ENCODE data around the gene AKR1B1.

Gene AKR1B1

DNA sequence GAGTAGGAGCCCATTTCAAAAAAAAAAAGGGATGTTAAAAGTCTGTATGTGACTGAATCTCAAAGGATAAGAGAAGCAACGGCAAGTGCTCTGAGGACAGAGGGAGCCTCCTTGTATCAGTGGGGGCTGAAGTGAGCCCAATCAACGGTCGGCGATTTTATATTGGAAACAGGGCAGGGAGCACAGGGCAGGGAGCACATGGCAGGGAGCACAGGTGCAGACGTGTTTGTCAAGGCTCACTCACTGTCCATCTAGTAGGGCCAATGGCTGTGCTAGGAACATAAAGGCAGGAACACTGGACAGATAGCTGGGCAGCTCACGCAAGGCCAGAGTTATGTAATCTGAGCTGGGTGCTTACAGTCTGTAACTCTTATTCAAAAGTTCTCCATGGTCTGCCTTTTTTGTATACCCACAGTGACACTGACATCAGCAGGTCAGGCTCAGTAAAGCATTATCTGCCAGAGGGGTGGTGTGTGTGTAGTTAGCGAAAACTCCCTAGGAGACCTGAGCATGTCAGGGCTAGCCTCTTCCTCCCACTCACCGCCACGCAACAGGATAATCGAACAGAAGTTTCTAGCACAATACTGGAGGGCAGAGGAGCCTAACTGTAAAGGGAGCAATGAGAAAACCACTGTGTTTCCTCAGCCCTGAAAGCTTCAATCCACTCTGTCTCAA lies 15.4 kb downstream of the AKR1B1 start:
- no peak for DNase-seq

DNA sequence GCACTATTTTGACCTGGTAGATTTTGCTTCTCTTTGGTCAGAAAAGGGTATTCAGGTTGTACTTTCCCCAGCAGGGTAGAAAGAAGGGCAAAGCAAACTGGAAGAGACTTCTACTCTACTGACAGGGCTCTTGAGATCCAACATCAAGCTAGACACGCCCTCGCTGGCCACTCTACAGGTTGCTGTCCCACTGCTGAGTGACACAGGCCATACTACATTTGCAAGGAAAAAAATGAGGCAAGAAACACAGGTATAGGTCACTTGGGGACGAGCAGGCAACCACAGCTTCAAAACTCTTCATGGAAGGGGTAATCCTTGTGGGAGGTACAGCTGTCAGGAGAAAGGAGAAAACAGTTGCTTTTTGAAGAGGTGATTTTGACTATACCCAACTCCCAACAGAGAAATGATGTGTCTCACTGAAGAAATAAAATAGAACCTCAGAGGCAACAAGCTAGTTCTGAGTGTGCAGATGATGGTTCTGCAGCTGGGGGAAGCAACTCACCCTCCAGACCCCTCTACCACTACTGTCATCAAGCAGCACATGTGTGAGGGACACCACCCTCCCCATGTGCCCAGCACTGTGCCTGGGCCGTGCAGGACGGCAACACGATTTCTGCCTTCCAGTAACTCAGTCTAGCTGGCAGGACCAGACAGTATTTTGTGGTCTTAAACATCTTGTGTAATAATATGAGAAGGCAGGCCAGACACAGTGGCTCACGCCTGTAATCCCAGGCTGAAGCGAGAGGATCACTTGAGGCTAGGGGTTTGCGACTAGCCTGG lies 16.3 kb downstream of the AKR1B1 start:
- no peak for DNase-seq

DNA sequence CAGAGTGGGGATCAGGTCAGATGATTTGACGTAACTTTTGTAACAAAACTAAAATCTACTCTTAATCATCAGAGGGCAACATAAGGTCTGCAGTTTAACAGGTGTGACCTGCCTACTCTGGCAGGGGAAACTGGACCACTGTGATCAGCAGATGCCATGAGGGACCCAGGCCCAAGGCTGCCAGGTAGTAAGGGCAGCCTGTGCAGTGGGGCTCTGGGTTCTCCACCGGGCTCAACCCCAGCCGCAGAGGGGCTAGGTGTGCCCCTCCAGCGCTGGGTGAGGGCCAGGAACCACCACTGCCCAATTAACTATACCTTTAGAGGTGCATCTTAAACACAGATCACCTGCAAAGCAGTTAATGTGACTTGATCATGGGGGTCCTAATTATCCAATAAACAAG lies 17.6 kb downstream of the AKR1B1 start:
- DNase-seq = no peak

DNA sequence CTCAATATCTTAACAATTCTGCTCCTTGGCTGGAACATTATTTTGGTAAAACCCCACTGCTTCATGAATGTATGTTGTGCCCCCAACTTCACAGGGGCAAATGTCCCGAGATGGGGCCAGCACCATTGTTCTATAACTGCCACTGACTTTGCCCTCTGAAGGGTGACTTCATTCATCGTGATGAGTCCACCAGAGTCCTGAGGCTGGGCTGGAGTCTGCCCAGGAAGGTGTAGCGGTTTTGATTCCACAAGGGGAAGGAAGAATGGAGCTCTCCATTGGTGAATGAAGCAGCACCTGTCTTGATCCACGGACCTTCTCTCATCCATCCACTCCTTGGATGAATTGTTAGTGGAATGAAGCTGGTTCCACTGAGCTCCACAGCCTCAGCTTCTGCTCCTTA lies 18.4 kb downstream of the AKR1B1 start:
- DNase-seq = no peak

DNA sequence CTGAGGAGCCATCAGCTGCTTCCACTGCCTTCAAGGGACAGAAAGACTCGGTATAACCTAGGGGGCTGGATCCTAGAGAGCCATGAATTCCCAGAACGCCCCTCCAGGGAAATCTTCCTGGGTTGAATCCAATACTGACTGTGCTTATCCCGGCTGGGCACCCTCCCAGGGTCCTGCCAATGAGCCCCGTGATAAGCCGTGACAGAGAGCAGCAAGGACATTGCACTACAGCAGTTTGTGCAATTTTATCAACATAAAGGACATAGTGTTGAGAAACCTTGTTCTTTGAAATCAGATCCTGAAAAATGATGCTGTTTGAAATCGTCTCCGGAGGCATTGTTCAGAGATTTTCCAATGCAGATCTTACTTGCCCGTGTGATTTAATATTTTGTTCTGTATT lies 18.8 kb downstream of the AKR1B1 start:
- no peak for DNase-seq

DNA sequence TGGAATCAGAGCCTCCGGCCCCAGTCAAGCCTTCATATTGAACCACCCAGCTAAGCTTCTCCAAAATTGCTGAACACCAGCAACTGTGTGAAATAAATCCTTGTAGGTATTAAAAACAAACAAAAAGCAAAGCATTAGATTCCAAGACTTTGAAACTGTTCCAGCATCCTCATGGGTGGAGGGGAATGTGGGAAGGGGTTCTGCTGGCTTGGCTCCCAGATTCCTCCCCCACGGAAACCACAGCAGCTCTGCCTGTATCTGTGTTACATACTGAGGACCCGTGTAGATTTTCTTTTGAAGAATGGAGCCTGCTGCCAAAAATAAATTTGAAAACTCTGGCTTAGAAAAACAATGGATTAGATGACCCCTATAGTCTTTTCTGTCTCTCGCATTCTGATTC lies 20.0 kb downstream of the AKR1B1 start:
- no peak for DNase-seq

DNA sequence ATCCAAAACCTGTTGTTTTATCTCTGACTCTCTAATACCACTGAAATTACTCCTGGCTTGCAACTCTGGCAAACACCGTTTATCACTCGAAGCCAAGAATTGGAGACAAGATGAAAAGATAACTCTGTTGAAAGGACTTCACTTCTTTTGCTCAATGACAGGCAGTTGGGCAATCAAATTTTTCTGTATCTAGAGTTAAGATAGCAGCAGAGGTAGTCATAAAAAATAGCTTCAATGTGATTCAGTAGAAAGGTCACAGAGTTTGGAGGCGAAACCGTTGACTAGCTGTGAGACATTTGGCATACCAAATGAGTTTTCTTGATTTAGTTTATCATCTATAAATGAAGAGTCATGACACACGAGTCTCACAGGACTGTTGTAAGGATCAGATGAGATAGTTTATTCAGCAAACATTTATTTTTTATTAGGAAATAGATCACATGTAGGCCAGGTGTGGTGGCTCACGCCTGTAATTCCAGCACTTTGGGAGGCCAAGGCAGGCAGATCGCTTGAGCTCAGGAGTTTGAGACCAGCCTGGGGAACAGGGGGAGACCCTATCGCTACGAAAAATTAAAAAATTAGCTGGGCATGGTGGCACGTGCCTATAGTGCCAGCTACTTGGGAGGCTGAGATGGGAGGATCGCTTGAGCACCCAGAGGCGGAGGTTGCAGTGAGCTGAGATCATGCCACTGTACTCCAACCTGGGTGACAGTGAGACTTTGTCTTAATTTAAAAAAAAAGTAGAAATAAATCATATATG lies 23.6 kb downstream of the AKR1B1 start:
- DNase-seq = no peak

DNA sequence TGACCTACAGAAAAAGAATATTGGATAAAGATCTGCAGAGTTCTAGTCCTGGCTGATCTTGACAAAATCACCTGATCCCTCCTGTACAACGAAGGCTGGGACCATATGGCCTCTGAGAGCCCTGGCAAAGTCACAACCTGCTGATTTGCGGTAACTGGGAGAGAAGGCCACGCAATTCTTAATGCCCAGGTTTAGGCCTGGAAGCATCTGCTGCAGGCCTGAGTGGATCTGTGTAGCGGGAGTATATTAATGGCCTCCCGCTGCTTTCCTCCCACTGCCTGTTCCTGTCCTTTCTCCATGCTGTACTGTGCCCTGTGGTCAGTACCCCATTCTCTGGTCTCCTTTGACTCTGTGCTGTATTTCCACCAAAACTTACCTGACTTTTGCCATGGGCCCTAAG lies 24.2 kb downstream of the AKR1B1 start:
- DNase-seq = no peak

DNA sequence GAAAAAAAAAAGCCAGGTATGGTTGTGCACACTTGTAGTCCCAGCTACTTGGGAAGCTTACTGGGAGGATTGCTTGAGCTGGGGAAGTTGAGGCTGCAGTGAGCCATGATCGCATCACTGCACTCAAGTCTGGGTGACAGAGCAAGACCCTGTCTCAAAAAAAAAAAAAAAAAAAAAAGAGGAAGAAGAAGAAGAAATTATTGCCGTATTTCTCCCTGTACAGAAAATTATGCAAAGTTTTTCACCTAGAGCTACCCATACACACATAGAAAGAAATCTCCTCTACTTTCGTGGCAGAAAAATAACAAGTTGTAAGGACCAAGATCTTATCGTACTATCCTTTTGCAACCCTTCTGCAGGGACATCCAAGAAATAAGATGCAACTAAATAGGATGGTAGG lies 25.5 kb downstream of the AKR1B1 start:
- no peak for DNase-seq

DNA sequence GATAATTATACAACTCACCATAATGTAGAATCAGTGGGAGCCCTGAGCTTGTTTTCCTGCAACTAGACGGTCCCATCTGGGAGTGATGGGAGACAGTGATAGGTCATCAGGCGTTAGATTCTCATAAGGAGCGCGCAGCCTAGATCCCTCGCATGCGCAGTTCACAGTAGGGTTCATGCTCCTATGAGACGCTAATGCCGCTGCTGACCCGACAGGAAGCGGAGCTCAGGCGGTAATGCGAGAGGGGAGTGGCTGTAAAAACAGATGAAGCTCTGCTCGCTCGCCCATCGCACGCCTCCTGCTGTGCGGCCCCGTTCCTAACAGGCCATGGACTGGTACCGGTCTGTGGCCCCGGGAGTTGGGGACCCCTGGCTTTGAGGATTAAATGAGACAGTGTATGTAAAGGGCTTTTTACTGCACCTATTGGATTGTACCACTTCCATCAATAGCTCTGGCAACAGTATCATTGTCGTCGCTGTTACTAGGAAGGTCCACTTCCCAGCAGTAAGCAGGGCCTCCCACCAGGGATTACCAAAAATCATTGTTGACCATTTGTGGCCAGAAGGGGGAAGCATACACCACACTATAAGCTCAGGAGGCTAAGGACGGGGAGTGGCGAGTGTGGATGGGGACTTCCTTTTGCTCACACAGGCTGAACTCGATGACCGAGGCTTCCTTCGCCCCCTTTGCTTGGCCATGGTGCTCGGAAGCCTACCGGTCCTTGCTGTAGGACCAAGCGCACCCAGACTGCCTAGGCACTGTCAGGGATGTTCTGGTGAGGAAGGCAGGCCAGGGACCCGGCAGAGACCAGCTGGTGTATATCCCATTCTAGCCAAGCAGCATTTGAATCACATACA lies 26.4 kb downstream of the AKR1B1 start:
- DNase-seq = peak; percentile 85

DNA sequence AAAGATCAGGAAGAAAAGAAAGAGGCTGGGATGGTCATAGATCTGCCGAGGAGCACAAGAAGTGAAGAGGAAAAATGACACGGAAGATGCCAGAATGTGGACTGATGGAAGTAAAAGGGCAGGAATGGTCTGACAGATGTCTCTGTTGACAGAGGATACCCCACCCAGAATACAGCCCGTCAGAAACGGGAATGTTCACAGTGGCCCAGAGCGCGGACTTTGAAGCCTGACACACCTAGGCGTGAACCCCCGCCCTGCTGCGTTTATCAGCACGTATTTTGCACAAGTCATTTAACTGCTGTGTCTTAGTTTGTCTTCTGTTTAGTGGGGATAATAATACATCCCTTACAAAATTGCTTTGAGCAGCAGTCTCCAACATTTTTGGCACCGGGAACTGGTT lies 27.1 kb downstream of the AKR1B1 start:
- DNase-seq = no peak

DNA sequence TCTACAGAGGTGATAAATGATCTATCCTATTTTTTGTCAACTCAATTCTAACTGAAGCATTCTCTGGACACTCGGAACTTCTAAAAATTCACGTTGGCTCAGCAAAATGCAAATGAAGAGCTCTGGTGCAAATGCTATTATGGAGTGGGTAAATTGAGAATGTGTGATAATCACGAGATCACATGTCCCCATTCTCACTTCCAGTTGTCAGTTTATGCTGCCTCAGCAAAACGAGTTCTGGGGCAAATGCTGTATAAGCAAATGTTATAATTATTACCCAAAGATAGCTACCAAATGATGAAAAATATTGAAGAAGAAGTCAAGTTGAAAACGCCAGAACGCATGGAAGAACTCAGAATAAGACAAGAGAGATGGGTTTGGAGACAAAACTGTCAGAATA lies 29.4 kb downstream of the AKR1B1 start:
- no peak for DNase-seq

DNA sequence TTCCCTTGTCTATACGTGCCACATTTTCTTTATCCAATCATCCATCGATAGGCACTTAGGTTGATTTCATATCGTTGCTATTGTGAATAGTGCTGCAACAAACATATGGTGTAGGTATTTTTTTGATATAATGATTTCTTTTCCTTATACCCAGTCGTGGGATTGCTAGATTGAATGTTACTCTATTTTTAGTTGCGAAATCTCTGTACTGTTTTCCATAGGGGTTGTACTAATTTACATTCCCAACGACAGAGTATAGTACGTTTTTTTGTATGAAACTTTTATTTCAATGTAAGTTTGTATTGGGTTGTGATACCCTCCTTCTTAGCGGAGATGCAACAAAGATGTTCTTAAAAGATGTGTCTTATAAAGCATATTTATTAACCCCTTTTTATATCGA lies 30.0 kb downstream of the AKR1B1 start:
- no peak for DNase-seq

DNA sequence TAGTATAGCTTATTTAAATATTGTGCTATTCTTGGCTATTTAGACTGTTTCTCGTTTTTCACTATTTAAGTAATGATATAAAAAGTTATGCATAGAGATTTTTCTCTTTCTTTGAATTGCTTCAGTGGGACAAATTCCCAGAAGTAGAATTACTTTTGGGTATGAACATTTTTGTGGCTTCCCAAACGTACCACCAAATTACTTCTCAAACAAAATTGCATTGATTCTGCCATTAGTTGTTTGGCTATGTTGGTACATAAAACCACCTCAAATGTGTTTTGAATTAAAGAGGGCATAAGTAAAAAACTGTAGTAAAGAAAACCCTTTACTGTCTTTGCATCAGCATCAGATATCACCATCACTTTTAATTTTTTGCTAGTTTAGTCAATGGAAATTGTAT lies 31.0 kb downstream of the AKR1B1 start:
- DNase-seq = no peak

DNA sequence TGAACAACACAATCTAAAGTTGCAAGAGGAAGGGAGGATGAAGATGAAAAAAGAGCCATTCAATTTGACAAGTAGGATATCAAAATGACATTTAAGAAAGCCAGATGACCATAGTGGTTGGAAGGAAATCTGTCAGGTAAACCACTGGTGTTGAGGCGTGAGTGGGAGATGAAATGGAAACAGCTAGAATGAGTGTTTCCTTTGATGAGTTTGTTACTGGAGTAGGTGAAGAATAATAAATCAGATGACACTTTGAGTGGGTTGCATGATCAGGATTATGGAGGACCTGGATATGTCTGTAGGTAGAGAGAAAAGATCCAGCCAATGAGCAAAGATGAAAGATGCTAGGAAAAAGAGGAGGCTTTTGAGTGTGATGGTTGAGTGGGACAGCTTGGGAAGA lies 33.1 kb downstream of the AKR1B1 start:
- DNase-seq = no peak

DNA sequence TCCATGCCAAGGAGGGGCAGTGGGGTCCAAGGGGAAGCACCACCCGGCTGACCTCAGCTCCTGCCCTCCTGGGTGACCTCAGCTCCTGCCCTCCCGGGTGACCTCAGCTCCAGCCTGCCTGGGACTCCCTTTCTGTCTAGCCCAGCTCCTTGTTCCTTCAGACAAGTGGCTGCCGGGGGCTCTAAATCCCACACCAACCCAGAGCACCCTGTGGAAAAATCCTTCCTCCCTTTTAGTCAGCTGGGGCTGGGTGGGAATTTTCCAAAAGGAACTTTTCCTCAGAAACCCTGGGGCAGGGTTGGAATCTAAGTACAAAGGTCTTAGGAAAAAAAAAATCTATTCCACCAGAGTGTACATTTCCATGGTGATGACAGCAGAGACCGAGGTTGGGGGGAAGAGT lies 36.3 kb downstream of the AKR1B1 start:
- no peak for DNase-seq

DNA sequence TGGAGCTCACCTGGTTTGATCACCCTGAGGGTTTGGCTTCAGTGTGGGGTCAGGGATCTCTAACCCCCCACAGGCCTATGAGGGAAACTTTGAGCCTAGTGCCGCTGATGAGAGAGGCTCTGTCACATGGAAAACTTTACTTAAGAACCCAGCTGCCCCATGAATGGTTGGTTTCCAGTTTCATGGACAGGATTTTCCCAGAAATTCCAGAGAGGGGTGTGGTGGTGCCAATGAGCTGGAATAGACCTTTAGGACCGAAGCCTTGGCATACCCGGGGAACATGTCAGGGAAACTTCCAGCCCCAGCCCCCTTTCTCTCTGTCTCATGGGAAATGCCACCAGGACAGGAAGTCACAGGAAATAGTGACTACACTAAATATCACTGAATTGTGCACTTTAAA lies 36.9 kb downstream of the AKR1B1 start:
- DNase-seq = no peak

DNA sequence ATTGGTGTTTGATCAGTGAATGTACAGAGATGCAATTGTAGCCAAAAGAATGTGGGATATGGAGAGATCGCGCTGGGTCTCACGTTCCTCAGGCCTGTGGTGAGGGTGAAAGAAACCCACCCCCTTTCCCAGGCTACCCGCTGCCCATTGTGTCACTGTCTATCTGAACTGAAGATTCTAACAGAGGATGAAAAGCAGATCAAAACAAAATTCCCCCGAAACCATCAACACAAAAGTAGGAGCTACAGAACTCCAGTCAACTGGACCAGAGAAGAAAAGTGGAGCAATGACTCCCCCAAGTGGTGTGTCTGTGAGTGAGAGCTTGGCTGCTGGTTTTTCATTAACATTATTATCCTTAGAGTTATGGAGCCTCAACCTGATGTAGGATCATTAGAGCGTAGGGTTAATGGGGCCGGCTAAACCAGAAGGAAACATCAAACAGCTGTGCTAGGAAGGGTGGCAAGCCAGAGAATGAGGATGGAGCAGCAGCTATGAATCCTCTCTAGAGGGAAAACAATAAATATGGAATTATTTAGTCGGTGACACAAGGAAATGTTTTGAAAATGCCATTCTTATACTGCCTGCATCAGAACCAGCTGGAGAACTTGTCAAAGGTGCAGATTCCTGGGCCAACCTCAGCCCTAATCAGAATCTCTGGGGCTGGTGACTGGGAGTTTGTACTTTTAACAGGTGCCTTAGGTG lies 38.3 kb downstream of the AKR1B1 start:
- DNase-seq = peak; percentile 81

DNA sequence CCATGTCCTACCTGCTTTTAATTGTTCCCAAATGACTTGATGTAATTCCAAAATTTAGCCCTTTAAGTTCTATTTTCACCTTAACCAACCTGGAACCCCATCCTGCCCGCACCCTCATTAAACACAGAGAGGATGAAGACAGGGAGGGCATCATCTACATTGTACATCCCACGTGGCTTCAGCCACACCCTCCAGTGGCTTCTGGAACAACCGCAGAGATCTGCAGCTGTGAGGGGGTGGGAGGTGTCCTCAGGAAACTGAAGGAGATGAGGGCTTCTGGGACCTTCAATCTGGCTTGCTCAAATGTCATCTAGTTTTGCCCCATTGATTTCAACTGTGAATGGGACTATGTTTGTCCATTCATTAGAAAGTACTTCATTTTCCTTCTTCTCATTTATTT lies 39.0 kb downstream of the AKR1B1 start:
- DNase-seq = no peak

DNA sequence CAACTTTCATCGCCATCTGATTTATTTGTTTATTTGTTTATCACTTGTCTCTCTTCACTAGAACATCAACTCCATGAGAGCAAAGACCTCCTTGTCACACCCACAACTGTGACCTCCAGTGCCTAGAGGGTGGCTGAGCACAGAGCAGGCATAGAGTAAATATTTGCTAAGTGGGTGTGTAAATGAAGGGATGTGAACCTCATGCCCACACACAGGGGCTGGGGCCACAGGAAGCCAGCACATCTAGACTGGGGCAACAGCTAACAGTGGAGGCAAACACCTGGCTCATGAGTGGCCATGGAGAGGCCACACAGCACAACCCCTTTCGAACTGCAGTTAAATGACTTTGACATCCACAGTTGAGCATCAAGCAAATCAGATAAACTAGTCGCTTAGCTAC lies 39.8 kb downstream of the AKR1B1 start:
- DNase-seq = no peak

DNA sequence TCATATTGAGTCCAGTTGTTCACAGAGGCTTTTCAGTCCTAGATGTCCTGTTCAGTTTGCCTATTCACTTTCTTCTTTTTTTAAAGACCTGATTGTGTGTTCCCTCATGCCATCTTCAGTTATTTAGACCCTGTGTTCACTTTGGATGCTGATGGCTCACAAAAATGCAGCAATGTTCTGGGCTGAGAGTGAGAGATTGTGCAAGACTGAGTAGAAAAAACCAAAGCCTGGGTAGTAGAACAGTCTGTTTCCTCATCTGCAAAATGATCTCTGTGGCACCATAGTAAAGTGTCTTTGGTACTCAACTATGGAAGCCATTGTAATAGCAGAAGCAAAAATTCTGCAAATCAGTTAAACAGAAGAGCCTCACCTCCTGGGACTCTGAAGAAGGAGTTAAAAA lies 43.2 kb downstream of the AKR1B1 start:
- DNase-seq = no peak

DNA sequence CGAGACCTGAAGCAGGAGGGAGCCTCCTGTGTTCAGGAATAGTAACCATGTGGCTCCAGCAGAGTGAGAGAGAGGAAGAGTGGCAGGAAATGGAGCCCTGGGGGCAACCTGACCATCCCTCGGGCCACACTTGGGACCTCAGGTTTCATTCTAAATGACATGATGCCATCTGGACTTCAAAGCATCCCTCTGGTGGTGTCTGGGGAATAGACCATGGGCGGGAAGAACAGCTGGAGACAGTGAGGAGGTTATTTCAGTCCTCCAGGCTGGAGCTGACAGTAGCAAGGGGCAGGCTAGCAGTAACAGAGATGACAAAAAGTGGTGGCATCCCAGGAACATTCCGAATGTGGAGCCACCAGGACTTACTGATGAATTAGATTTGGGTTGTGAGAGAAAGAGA lies 44.8 kb downstream of the AKR1B1 start:
- DNase-seq = no peak

DNA sequence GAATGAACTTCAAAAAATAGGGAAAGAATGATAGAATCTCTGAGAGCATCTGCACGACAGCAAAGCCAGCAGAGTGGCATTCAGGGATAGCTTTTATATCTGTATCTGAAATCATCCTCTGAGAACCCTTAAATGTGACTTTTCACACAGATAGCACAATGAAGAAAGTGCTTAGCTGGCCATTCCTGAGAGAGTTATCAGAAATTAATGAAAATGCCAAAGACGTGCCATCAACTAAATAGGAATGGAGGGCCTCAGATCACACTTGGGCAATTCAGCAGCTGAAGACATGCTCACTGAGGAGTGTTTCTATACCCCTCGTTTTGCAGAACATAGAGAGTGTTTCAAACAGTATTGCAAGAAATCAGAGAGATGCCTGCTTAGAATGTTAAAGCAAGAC lies 51.6 kb downstream of the AKR1B1 start:
- peak; percentile 14 for DNase-seq

Data from DMS79 treated with DMSO at 0.1 percent for 48 hours (cell line).